RPMI8226 (cell line): ENCODE measurements around the gene RFTN1.
A peak's percentile ranks its signal among the peaks of the same experiment; 100 is the strongest.

Experiments used
- DNase-seq: peaks from one replicate; pipeline ENCODE4 v3.0.0-alpha.2; 2015

RFTN1 gene

GRCh38 chr3:16295298-16295890 lies 218.1 kb downstream of the RFTN1 start:
- no peak for DNase-seq

- DNase-seq, result no peak
These were observed 218.7 kb downstream of the RFTN1 start for GRCh38 chr3:16294844-16295243.

GRCh38 chr3:16290827-16291196 lies 222.7 kb downstream of the RFTN1 start:
- DNase-seq, result no peak

- DNase-seq, result peak; percentile 32
These were observed 223.3 kb downstream of the RFTN1 start for GRCh38 chr3:16290007-16290826.

- DNase-seq, result no peak
These were observed 224.2 kb downstream of the RFTN1 start for GRCh38 chr3:16289144-16289889.

GRCh38 chr3:16288664-16289063 lies 224.8 kb downstream of the RFTN1 start:
- DNase-seq, result no peak

GRCh38 chr3:16286751-16287543 lies 226.6 kb downstream of the RFTN1 start:
- DNase-seq, result no peak

GRCh38 chr3:16286161-16286560 lies 227.3 kb downstream of the RFTN1 start:
- DNase-seq, result no peak

- DNase-seq, result no peak
These were observed 228.9 kb downstream of the RFTN1 start for GRCh38 chr3:16284633-16285032.

GRCh38 chr3:16280671-16281070 lies 232.8 kb downstream of the RFTN1 start:
- no peak for DNase-seq

GRCh38 chr3:16279010-16279801 lies 234.3 kb downstream of the RFTN1 start:
- DNase-seq, result no peak

- DNase-seq, result no peak
These were observed 236.0 kb downstream of the RFTN1 start for GRCh38 chr3:16277471-16277870.

GRCh38 chr3:16273867-16274266 lies 239.6 kb downstream of the RFTN1 start:
- DNase-seq, result no peak

- no peak for DNase-seq
These were observed 240.9 kb downstream of the RFTN1 start for GRCh38 chr3:16272588-16272987.

GRCh38 chr3:16270855-16271254 lies 242.6 kb downstream of the RFTN1 start:
- no peak for DNase-seq

- no peak for DNase-seq
These were observed 246.8 kb downstream of the RFTN1 start for GRCh38 chr3:16266714-16267113.
